T47D (cell line): Measurements from ENCODE around the gene EIF4A3.

Source experiments
- DNase-seq, 2 experiments: peaks; one replicate each; pipeline versions ENCODE4 v3.0.0 to v3.0.0-alpha.2; 2011 to 2012; ENCODE audit warnings: low read depth in 1 of 2, low spot score in 1 of 2
- JUND ChIP-seq: IDR thresholded peaks from 2 replicates; pipeline ENCODE4 v1.6.1; 2012; ENCODE audit warnings: low read depth
- in situ Hi-C: cut with HindIII; loops from 2 replicates; pipeline ENCODE4 v1.10.0; 2016; ENCODE audit warnings: low sequenced_read_pairs, low pct_unique_long_range_greater_than_20kb

Gene EIF4A3

GRCh38 chr17:80147035-80147822 lies at the start of gene EIF4A3:
EIF4A3 (minus strand) TSS chr17:80147128; CDS start chr17:80146961, 167 bp downstream.
- in situ Hi-C loops: no loop called here
- no peak for TF ChIP-seq JUND
- DNase-seq: peak; percentile 99 to 100

GRCh38 chr17:80196652-80197051 lies 49.7 kb upstream of the EIF4A3 start:
- in situ Hi-C loops: no loop called here
- TF ChIP-seq JUND: no peak
- no peak for DNase-seq

GRCh38 chr17:80195671-80196529 lies 49.0 kb upstream of the EIF4A3 start:
- in situ Hi-C loops: no loop called here
- DNase-seq: no peak
- TF ChIP-seq JUND: no peak

GRCh38 chr17:80195141-80195540 lies 48.2 kb upstream of the EIF4A3 start:
- no peak for TF ChIP-seq JUND
- in situ Hi-C loops: no loop called here

GRCh38 chr17:80191865-80192661 lies 45.1 kb upstream of the EIF4A3 start:
- in situ Hi-C loops: no loop called here
- no peak for TF ChIP-seq JUND
- DNase-seq: no peak

More at GRCh38 chr17:80195141-80195540, 48.2 kb upstream of the EIF4A3 start:
- DNase-seq: no peak

- TF ChIP-seq JUND: no peak
- no peak for DNase-seq
- in situ Hi-C loops: no loop called here
These were observed 44.3 kb upstream of the EIF4A3 start for GRCh38 chr17:80191192-80191591.

- DNase-seq: no peak
- in situ Hi-C loops: no loop called here
- no peak for TF ChIP-seq JUND
These were observed 43.8 kb upstream of the EIF4A3 start for GRCh38 chr17:80190716-80191115.

GRCh38 chr17:80189611-80190010 lies 42.7 kb upstream of the EIF4A3 start:
- TF ChIP-seq JUND: no peak
- in situ Hi-C loops: no loop called here
- no peak for DNase-seq

- no peak for TF ChIP-seq JUND
- no peak for DNase-seq
- in situ Hi-C loops: no loop called here
These were observed 40.6 kb upstream of the EIF4A3 start for GRCh38 chr17:80187515-80187941.

- DNase-seq: no peak
- in situ Hi-C loops: no loop called here
- no peak for TF ChIP-seq JUND
These were observed 40.2 kb upstream of the EIF4A3 start for GRCh38 chr17:80187090-80187489.

- no peak for TF ChIP-seq JUND
- DNase-seq: no peak
- in situ Hi-C loops: no loop called here
These were observed 39.0 kb upstream of the EIF4A3 start for GRCh38 chr17:80185968-80186367.

- no peak for DNase-seq
- TF ChIP-seq JUND: no peak
- in situ Hi-C loops: no loop called here
These were observed 37.4 kb upstream of the EIF4A3 start for GRCh38 chr17:80184423-80184714.
